ENCODE results near the gene SART3. TPM values are rescaled to one million over a fixed set of nuclear protein-coding genes. Genes with fewer than 3 reads are reported as not detected.

The SART3 gene
- total RNA-seq, 3 donors from 2014 or later (not counting 1 experiment from before 2014, with no cell fraction given): 76.5 to 107 (median 78.3) TPM

- no peaks in the 10 kb centered on the region for H3K4me1 Mint-ChIP-seq
- intact Hi-C loops (cut with micrococcal nuclease): no loop called here
- DNase-seq (no peak), ATAC-seq (no peak)
- no peaks in the 10 kb centered on the region for H3K9me3 Mint-ChIP-seq
- H3K9me3 ChIP-seq (ENCODE audit: control insufficient read depth, insufficient read depth, low read length): no peaks in the 10 kb centered on the region
- WGBS (ENCODE audit: insufficient coverage): 88% methylated on average over 8 of the region's 11 CpGs
- H3K4me3 Mint-ChIP-seq: no peak overlapping the region
- TF ChIP-seq CTCF (IDR thresholded peaks at IDR 0.05): no peak
- H3K4me3 ChIP-seq (ENCODE audit: low read length): no peak overlapping the region
- no peak overlapping the region for H3K27ac ChIP-seq (ENCODE audit: low read length)
- no peaks in the 10 kb centered on the region for H3K36me3 Mint-ChIP-seq
- no peaks in the 10 kb centered on the region for H3K36me3 ChIP-seq (ENCODE audit: control insufficient read depth, insufficient read depth, low read length)
- H3K27me3 ChIP-seq (ENCODE audit: control insufficient read depth, insufficient read depth, low read length): peaks cover 2% of the 10 kb centered on the region
- peaks cover 12 to 41% of the 10 kb centered on the region in 2 donors for H3K27me3 Mint-ChIP-seq (ENCODE audit: low read depth in 2 of 2)
- no peaks in the 10 kb centered on the region for H3K4me1 ChIP-seq (ENCODE audit: control insufficient read depth, insufficient read depth, low read length)
- H3K27ac Mint-ChIP-seq: no peak overlapping the region
Observed at GRCh38 chr12:108477055-108477880, 83.7 kb downstream of the SART3 start.

GRCh38 chr12:108475396-108475795 lies 85.6 kb downstream of the SART3 start:
- no peaks in the 10 kb centered on the region for H3K4me1 ChIP-seq (ENCODE audit: control insufficient read depth, insufficient read depth, low read length)
- no peaks in the 10 kb centered on the region for H3K4me1 Mint-ChIP-seq
- no peaks in the 10 kb centered on the region for H3K9me3 Mint-ChIP-seq
- peaks cover 10 to 32% of the 10 kb centered on the region in 2 donors for H3K27me3 Mint-ChIP-seq (ENCODE audit: low read depth in 2 of 2)
- TF ChIP-seq CTCF (IDR thresholded peaks at IDR 0.05): no peak
- H3K36me3 Mint-ChIP-seq: no peaks in the 10 kb centered on the region
- H3K4me3 Mint-ChIP-seq: no peak overlapping the region
- WGBS (ENCODE audit: insufficient coverage): 75% methylated on average over 2 of the region's 2 CpGs
- no peak overlapping the region for H3K27ac Mint-ChIP-seq
- no peaks in the 10 kb centered on the region for H3K27me3 ChIP-seq (ENCODE audit: control insufficient read depth, insufficient read depth, low read length)
- H3K36me3 ChIP-seq (ENCODE audit: control insufficient read depth, insufficient read depth, low read length): no peaks in the 10 kb centered on the region
- intact Hi-C loops (cut with micrococcal nuclease): no loop called here
- ATAC-seq (no peak), DNase-seq (no peak)
- no peak overlapping the region for H3K4me3 ChIP-seq (ENCODE audit: low read length)
- H3K9me3 ChIP-seq (ENCODE audit: control insufficient read depth, insufficient read depth, low read length): no peaks in the 10 kb centered on the region
- no peak overlapping the region for H3K27ac ChIP-seq (ENCODE audit: low read length)

DNA sequence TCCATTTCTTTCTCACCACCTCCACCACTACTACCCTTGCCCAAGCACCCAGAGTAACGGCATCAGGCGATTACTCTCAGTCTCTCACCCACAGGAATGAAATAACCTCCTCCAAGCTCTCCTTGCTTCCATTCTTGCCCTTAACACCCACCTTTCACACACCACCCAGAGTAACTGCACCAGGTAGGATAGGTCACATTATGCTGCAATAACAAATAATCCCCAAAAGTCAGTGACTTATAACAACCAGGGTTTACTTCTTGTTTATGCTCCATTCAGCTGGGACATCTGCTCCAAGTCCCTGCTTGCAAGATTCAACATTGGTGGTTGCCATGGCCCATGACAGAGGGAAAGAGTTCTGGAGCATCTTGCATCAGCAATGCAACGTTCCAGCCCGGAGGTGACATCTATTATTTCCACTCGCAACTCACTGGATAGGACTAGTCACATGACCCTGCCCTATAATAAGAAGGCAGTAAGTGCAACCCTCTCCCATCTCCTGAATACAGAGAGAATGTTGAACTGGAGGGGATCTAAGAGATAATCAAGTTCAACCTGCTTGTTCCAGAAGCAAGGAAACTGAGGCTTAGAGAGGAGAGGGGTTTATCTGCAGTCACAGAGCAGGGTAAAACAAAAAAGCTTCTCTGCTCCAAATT lies 87.4 kb downstream of the SART3 start:
- H3K4me1 Mint-ChIP-seq: no peaks in the 10 kb centered on the region
- peaks cover 10 to 32% of the 10 kb centered on the region in 2 donors for H3K27me3 Mint-ChIP-seq (ENCODE audit: low read depth in 2 of 2)
- DNase-seq: no peak
- H3K9me3 ChIP-seq (ENCODE audit: control insufficient read depth, insufficient read depth, low read length): no peaks in the 10 kb centered on the region
- no peak for TF ChIP-seq CTCF (IDR thresholded peaks at IDR 0.05)
- no peak overlapping the region for H3K4me3 ChIP-seq (ENCODE audit: low read length)
- intact Hi-C loops (cut with micrococcal nuclease): no loop called here
- no peak overlapping the region for H3K27ac ChIP-seq (ENCODE audit: low read length)
- H3K9me3 Mint-ChIP-seq: no peaks in the 10 kb centered on the region
- no peak overlapping the region for H3K27ac Mint-ChIP-seq
- H3K27me3 ChIP-seq (ENCODE audit: control insufficient read depth, insufficient read depth, low read length): no peaks in the 10 kb centered on the region
- H3K4me1 ChIP-seq (ENCODE audit: control insufficient read depth, insufficient read depth, low read length): no peaks in the 10 kb centered on the region
- no peaks in the 10 kb centered on the region for H3K36me3 Mint-ChIP-seq
- 84% methylated on average over 5 of the region's 5 CpGs for WGBS (ENCODE audit: insufficient coverage)
- no peak overlapping the region for H3K4me3 Mint-ChIP-seq
- no peak for ATAC-seq
- H3K36me3 ChIP-seq (ENCODE audit: control insufficient read depth, insufficient read depth, low read length): no peaks in the 10 kb centered on the region

Other genes with a start within 250 kb of the SART3 start
- 10 to 100 TPM; 40.7 to 99.1 (median 63.2) TPM for gene CMKLR1, start 221.9 kb downstream of the SART3 start, total RNA-seq
- gene FICD, start 45.9 kb downstream of the SART3 start, total RNA-seq: 1 to 10 TPM; 3.9 to 7.5 (median 6.6) TPM
- 100 to 1,000 TPM in 1 of 3 donors, 10 to 100 TPM in 2; 86.9 to 103 (median 97.4) TPM for gene ISCU, start 1.4 kb upstream of the SART3 start, total RNA-seq
- gene TMEM119, start 36.9 kb upstream of the SART3 start, total RNA-seq: 1 to 10 TPM in 1 of 3 donors, under 1 TPM in 2; 0.70 to 3.4 (median 0.71) TPM
- gene SELPLG, start 72.7 kb upstream of the SART3 start, total RNA-seq: 100 to 1,000 TPM; 179 to 201 (median 201) TPM
- 10 to 100 TPM; 28.9 to 43.5 (median 36.0) TPM for gene CORO1C, start 170.3 kb upstream of the SART3 start, total RNA-seq